ENCODE results near the gene PDAP1. TPM values are rescaled to one million over a fixed set of nuclear protein-coding genes. Genes with fewer than 3 reads are reported as not detected.
A peak's percentile ranks its signal among the peaks of the same experiment; 100 is the strongest.
"Not testable (repeated sequence)": the region's sequence is repeated elsewhere in the genome, so short reads cannot be mapped to it uniquely, and the experiment has no call there.

The PDAP1 gene
- total and polyA plus RNA-seq, 12 donors = 71.4 to 312 (median 97.6) TPM

GRCh38 chr7:99433158-99433557 lies 24.8 kb upstream of the PDAP1 start:
- Histone ChIP-seq H3K27me3 (no peaks in the 10 kb centered on the region), H3K4me1 (peaks cover 2 to 9% (median 8%) of the 10 kb centered on the region in 9 donors), H3K27ac (no peak overlapping the region), H3K9me3 (no peaks in the 10 kb centered on the region), H3K4me3 (no peak overlapping the region), H3K36me3 (peaks cover 0 to 76% (median 35%) of the 10 kb centered on the region in 9 donors)
- intact Hi-C loops (cut with DNase I) = loop anchor here in 1 of 10 donors (1.0 kb wide), 1 partner anchor 40 kb away; no protein-coding TSS in a partner anchor
- TF ChIP-seq CTCF (IDR thresholded peaks at IDR 0.05) = no peak
- WGBS, 2 donors = 94 to 95% methylated on average over 9 of the region's 9 CpGs
- ATAC-seq (no peak), DNase-seq (no peak)

- H3K4me3 ChIP-seq; H3K27ac ChIP-seq; H3K27me3 ChIP-seq; H3K9me3 ChIP-seq; intact Hi-C loops (cut with DNase I); ATAC-seq; H3K4me1 ChIP-seq; DNase-seq: not testable (repeated sequence)
- peaks cover 0 to 80% (median 35%) of the 10 kb centered on the region in 9 donors for H3K36me3 ChIP-seq
- 68 to 70% methylated on average over 13 of the region's 13 CpGs for WGBS, 2 donors
Observed at GRCh38 chr7:99431756-99432540, 23.6 kb upstream of the PDAP1 start.

GRCh38 chr7:99429756-99430155 lies 21.4 kb upstream of the PDAP1 start:
- TF ChIP-seq CTCF (IDR thresholded peaks at IDR 0.05) = no peak
- Histone ChIP-seq H3K27me3 (no peaks in the 10 kb centered on the region), H3K4me3 (no peak overlapping the region), H3K27ac (no peak overlapping the region), H3K9me3 (no peaks in the 10 kb centered on the region), H3K36me3 (peaks cover 0 to 85% (median 41%) of the 10 kb centered on the region in 9 donors), H3K4me1 (no peaks in the 10 kb centered on the region)
- intact Hi-C loops (cut with DNase I) = no loop called here
- no peak for DNase-seq
- WGBS, 2 donors = 87 to 95% methylated on average over 8 of the region's 8 CpGs
- peak in 2 of 8 donors; percentile 9 to 38 for ATAC-seq

- Histone ChIP-seq H3K4me1 (no peaks in the 10 kb centered on the region), H3K27ac (no peak overlapping the region), H3K9me3 (no peaks in the 10 kb centered on the region), H3K36me3 (peaks cover 0 to 85% (median 47%) of the 10 kb centered on the region in 9 donors), H3K27me3 (no peaks in the 10 kb centered on the region), H3K4me3 (no peak overlapping the region)
- intact Hi-C loops (cut with DNase I) = no loop called here
- 82 to 87% methylated on average over 10 of the region's 10 CpGs for WGBS, 2 donors
- DNase-seq (no peak), ATAC-seq (no peak)
- TF ChIP-seq CTCF (IDR thresholded peaks at IDR 0.05) = no peak
Observed at GRCh38 chr7:99428972-99429566, 20.7 kb upstream of the PDAP1 start.
